ENCODE measurements around the gene SCAF8.
"Not testable (repeated sequence)": the region's sequence is repeated elsewhere in the genome, so short reads cannot be mapped to it uniquely, and the experiment has no call there.

SCAF8 gene

GRCh38 chr6:154716350-154716749, 16.9 kb upstream of the SCAF8 start:
- CTCF ChIA-PET, H3K27ac Mint-ChIP-seq, H3K4me3 Mint-ChIP-seq, DNase-seq, H3K36me3 Mint-ChIP-seq, H3K27me3 Mint-ChIP-seq, H3K4me1 Mint-ChIP-seq, H3K9me3 Mint-ChIP-seq: not testable (repeated sequence)

GRCh38 chr6:154719433-154719832, 13.8 kb upstream of the SCAF8 start:
- CTCF ChIA-PET, result interaction anchor here (1.1 kb wide), 1 partner anchor 9 kb away, joined by 3 read pairs; no protein-coding TSS in a partner anchor
- Mint-ChIP-seq H3K27me3 (peaks cover 17% of the 10 kb centered on the region), H3K9me3 (peaks cover 7% of the 10 kb centered on the region), H3K4me1 (no peaks in the 10 kb centered on the region), H3K36me3 (no peaks in the 10 kb centered on the region), H3K27ac (no peak overlapping the region), H3K4me3 (no peak overlapping the region)
- no peak for DNase-seq

GRCh38 chr6:154719854-154720253, 13.4 kb upstream of the SCAF8 start:
- H3K4me3 Mint-ChIP-seq, result no peak overlapping the region
- peaks cover 17% of the 10 kb centered on the region for H3K27me3 Mint-ChIP-seq
- CTCF ChIA-PET, result no interaction called here
- peaks cover 7% of the 10 kb centered on the region for H3K9me3 Mint-ChIP-seq
- H3K27ac Mint-ChIP-seq, result no peak overlapping the region
- no peaks in the 10 kb centered on the region for H3K36me3 Mint-ChIP-seq
- DNase-seq, result no peak
- no peaks in the 10 kb centered on the region for H3K4me1 Mint-ChIP-seq

- CTCF ChIA-PET, result no interaction called here
- peaks cover 17% of the 10 kb centered on the region for H3K27me3 Mint-ChIP-seq
- no peaks in the 10 kb centered on the region for H3K36me3 Mint-ChIP-seq
- no peak overlapping the region for H3K4me3 Mint-ChIP-seq
- no peak for DNase-seq
- no peaks in the 10 kb centered on the region for H3K4me1 Mint-ChIP-seq
- H3K9me3 Mint-ChIP-seq, result peaks cover 7% of the 10 kb centered on the region
- no peak overlapping the region for H3K27ac Mint-ChIP-seq
Observed at GRCh38 chr6:154721460-154721859, 11.8 kb upstream of the SCAF8 start.

- H3K4me1 Mint-ChIP-seq, result peaks cover 3% of the 10 kb centered on the region
- no peak overlapping the region for H3K27ac Mint-ChIP-seq
- CTCF ChIA-PET, result no interaction called here
- DNase-seq, result no peak
- H3K27me3 Mint-ChIP-seq, result peaks cover 7% of the 10 kb centered on the region
- H3K9me3 Mint-ChIP-seq, result no peaks in the 10 kb centered on the region
- H3K36me3 Mint-ChIP-seq, result no peaks in the 10 kb centered on the region
- H3K4me3 Mint-ChIP-seq, result no peak overlapping the region
Observed at GRCh38 chr6:154726887-154727286, 6.3 kb upstream of the SCAF8 start.

- DNase-seq, result no peak
- Mint-ChIP-seq H3K9me3 (no peaks in the 10 kb centered on the region), H3K4me3 (peak overlapping the region; percentile 21), H3K4me1 (peaks cover 27% of the 10 kb centered on the region), H3K27ac (peak overlapping the region; percentile 81), H3K36me3 (peaks cover 8% of the 10 kb centered on the region), H3K27me3 (no peaks in the 10 kb centered on the region)
- CTCF ChIA-PET, result interaction anchor here (1.4 kb wide), 1 partner anchor 70 kb away, joined by 3 read pairs; no protein-coding TSS in a partner anchor
Observed at GRCh38 chr6:154731296-154732218, 1.7 kb upstream of the SCAF8 start.

- Mint-ChIP-seq H3K27me3 (no peaks in the 10 kb centered on the region), H3K4me3 (peak overlapping the region; percentile 83), H3K9me3 (no peaks in the 10 kb centered on the region), H3K4me1 (peaks cover 36% of the 10 kb centered on the region), H3K36me3 (peaks cover 11% of the 10 kb centered on the region), H3K27ac (peak overlapping the region; percentile 73)
- CTCF ChIA-PET, result no interaction called here
- peak; percentile 31 for DNase-seq
Observed at GRCh38 chr6:154732538-154733182, 556 bp upstream of the SCAF8 start.

GRCh38 chr6:154733626-154734382, 588 bp downstream of the SCAF8 start:
- Mint-ChIP-seq H3K27ac (peak overlapping the region; percentile 91), H3K36me3 (peaks cover 11% of the 10 kb centered on the region), H3K9me3 (no peaks in the 10 kb centered on the region), H3K4me1 (peaks cover 48% of the 10 kb centered on the region), H3K27me3 (no peaks in the 10 kb centered on the region), H3K4me3 (peak overlapping the region; percentile 89)
- CTCF ChIA-PET, result interaction anchor here (0.6 kb wide), 1 partner anchor 493 kb away, joined by 3 read pairs; no protein-coding TSS in a partner anchor
- DNase-seq, result peak; percentile 94

- Mint-ChIP-seq H3K27me3 (no peaks in the 10 kb centered on the region), H3K4me1 (peaks cover 52% of the 10 kb centered on the region), H3K9me3 (no peaks in the 10 kb centered on the region), H3K27ac (no peak overlapping the region), H3K36me3 (peaks cover 21% of the 10 kb centered on the region), H3K4me3 (no peak overlapping the region)
- CTCF ChIA-PET, result no interaction called here
- no peak for DNase-seq
Observed at GRCh38 chr6:154736618-154737259, 3.5 kb downstream of the SCAF8 start.

GRCh38 chr6:154737424-154737823, 4.2 kb downstream of the SCAF8 start:
- no peak for DNase-seq
- CTCF ChIA-PET, result interaction anchor here (0.7 kb wide), 1 partner anchor 71 kb away, joined by 3 read pairs; no protein-coding TSS in a partner anchor
- Mint-ChIP-seq H3K4me3 (no peak overlapping the region), H3K27me3 (no peaks in the 10 kb centered on the region), H3K9me3 (no peaks in the 10 kb centered on the region), H3K36me3 (peaks cover 24% of the 10 kb centered on the region), H3K4me1 (peaks cover 48% of the 10 kb centered on the region), H3K27ac (no peak overlapping the region)

GRCh38 chr6:154738551-154738961, 5.3 kb downstream of the SCAF8 start:
- Mint-ChIP-seq H3K4me3 (no peak overlapping the region), H3K27ac (no peak overlapping the region), H3K27me3 (no peaks in the 10 kb centered on the region), H3K9me3 (no peaks in the 10 kb centered on the region), H3K4me1 (peaks cover 46% of the 10 kb centered on the region), H3K36me3 (peaks cover 29% of the 10 kb centered on the region)
- DNase-seq, result no peak
- CTCF ChIA-PET, result interaction anchor here (0.6 to 0.9 kb wide), 2 partner anchors 9 to 66 kb away, joined by 3 to 4 read pairs; no protein-coding TSS in a partner anchor

GRCh38 chr6:154740658-154741057, 7.4 kb downstream of the SCAF8 start:
- Mint-ChIP-seq H3K9me3 (no peaks in the 10 kb centered on the region), H3K4me3 (no peak overlapping the region), H3K27ac (no peak overlapping the region), H3K36me3 (peaks cover 31% of the 10 kb centered on the region), H3K27me3 (no peaks in the 10 kb centered on the region), H3K4me1 (peaks cover 45% of the 10 kb centered on the region)
- CTCF ChIA-PET, result no interaction called here
- DNase-seq, result no peak

GRCh38 chr6:154742891-154743290, 9.7 kb downstream of the SCAF8 start:
- H3K4me3 Mint-ChIP-seq, result no peak overlapping the region
- H3K27ac Mint-ChIP-seq, result no peak overlapping the region
- H3K36me3 Mint-ChIP-seq, result peaks cover 26% of the 10 kb centered on the region
- H3K9me3 Mint-ChIP-seq, result no peaks in the 10 kb centered on the region
- no peak for DNase-seq
- peaks cover 32% of the 10 kb centered on the region for H3K4me1 Mint-ChIP-seq
- H3K27me3 Mint-ChIP-seq, result no peaks in the 10 kb centered on the region
- CTCF ChIA-PET, result no interaction called here

Data from activated naive CD4-positive, alpha-beta T cell treated with anti-CD3 and anti-CD28 coated beads, Interleukin-2, amount 10 ng/mL, durations not matched to agents 7 days and 5 days (primary cell).